HepG2 (cell line): ENCODE measurements around the gene TADA2B.

ENCODE experiments used
- FOXA1 ChIP-seq, 2 experiments: fragments of 450-650 bp in 1 of 2; sonication (generic) in 1 of 2; formaldehyde crosslinking in 1 of 2; IDR thresholded peaks; 2 replicates each; pipeline versions ENCODE4 v1.4.0 to v1.6.1; 2016 to 2020; ENCODE audit warnings: missing genetic modification reagents in 1 of 2
- RAD21 ChIP-seq: fragments of 450-650 bp; formaldehyde crosslinking; IDR thresholded peaks from 2 replicates; pipeline ENCODE4 v1.5.0; 2020; ENCODE audit warnings: mild to moderate bottlenecking

DNA sequence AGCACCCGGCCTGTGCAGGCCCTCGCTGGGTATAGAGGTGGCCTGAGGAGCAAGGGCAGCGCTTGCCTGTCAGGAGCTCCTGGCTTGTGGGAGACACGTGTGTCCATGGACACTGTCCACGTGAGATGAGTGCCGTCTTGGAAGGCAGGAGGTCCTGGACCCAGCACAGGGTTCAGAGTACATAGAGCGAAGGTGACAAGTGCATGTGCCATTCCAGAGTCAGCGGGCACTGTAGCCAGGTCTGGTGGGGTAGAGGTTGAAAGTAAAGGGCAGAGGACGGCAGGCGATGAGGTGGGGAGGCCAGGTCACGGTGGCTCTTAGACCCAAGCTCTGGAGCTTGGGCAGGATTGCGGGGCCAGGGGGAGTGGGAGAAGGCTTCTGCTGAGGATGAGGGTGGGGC is 28.4 kb upstream of the TADA2B start:
- TF ChIP-seq RAD21 (CRISPR knock-in tag) (no peak), FOXA1 (IDR thresholded peaks at IDR 0.05) (no peak), FOXA1 (CRISPR knock-in tag; IDR thresholded peaks at IDR 0.05) (no peak)
